ENCODE results near the gene ARHGAP42. TPM values are rescaled to one million over a fixed set of nuclear protein-coding genes. Genes with fewer than 3 reads are reported as not detected.

ARHGAP42 gene
- total RNA-seq, 1 experiment from 2014 or later: 39.1 TPM

DNA sequence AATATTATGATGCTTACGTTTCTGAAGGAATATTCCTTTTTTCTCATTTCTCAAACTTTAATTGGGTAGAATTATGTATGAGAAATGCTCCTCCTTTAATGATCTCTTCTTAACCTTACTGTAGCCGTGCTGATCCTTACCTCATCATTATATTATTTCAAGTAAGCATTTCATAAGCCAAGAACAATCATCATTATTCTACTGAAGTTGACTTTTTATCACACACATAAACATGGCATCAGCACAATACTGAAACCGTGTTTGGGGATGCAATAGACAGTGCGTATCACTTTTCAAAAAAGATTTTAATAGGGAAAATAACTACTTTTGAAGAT, 162.8 kb downstream of the ARHGAP42 start:
- Histone ChIP-seq H3K27me3 (ENCODE audit: insufficient read depth, low read length) (no peaks in the 10 kb centered on the region), H4K5ac (ENCODE audit: insufficient read length, low read depth, low read length) (no peak overlapping the region), H3K23ac (ENCODE audit: insufficient read length, low read depth, low read length) (no peak overlapping the region), H2BK120ac (ENCODE audit: low read depth, low read length, poor library complexity, severe bottlenecking) (no peak overlapping the region), H3K9ac (ENCODE audit: extremely low read depth, insufficient read length, low read length) (no peak overlapping the region), H3K14ac (ENCODE audit: insufficient read depth, low read length) (no peak overlapping the region), H3K9me3 (ENCODE audit: control insufficient read depth, low read depth, low read length) (no peaks in the 10 kb centered on the region), H3K79me1 (ENCODE audit: insufficient read depth, low read depth, low read length, poor library complexity, severe bottlenecking) (no peaks in the 10 kb centered on the region), H3K4me2 (ENCODE audit: insufficient read depth, insufficient read length, low read length) (no peak overlapping the region), H3K79me2 (ENCODE audit: insufficient read depth, low read length) (0 out of 2 replicates have a peak, but pooled peaks cover 2% of the 10 kb centered on the region), H2BK15ac (ENCODE audit: low read depth, low read length) (no peak overlapping the region), H2BK20ac (ENCODE audit: low read depth, low read length, poor library complexity, severe bottlenecking) (no peak overlapping the region), H4K8ac (replicated peaks; ENCODE audit: insufficient read length, low read depth, low read length) (no peak overlapping the region), H2BK12ac (ENCODE audit: insufficient read length, low read depth, low read length) (no peak overlapping the region), H2AFZ (ENCODE audit: low read length) (no peak overlapping the region), H3T11ph (ENCODE audit: low read length) (no peak overlapping the region), H4K20me1 (ENCODE audit: control insufficient read depth, insufficient read depth, insufficient read length) (no peaks in the 10 kb centered on the region), H3K18ac (ENCODE audit: insufficient read length, low read depth, low read length) (no peak overlapping the region), H3K27ac (ENCODE audit: insufficient read length, low read depth, low read length) (no peak overlapping the region), H4K91ac (ENCODE audit: insufficient read length, low read depth, low read length) (no peak overlapping the region), H3K4me1 (ENCODE audit: insufficient read depth, low read length) (no peaks in the 10 kb centered on the region; the same call in 1 of the 2 replicates), H3K23me2 (ENCODE audit: insufficient read length, low read depth, low read length, poor library complexity, severe bottlenecking) (no peaks in the 10 kb centered on the region), H3K56ac (ENCODE audit: insufficient read length, low read depth, low read length) (no peak overlapping the region), H2AK5ac (ENCODE audit: insufficient read length, low read length) (no peak overlapping the region), H3K4ac (ENCODE audit: low read depth, low read length) (no peak overlapping the region), H2BK5ac (ENCODE audit: insufficient read length, low read length) (no peak overlapping the region)
- TF ChIP-seq, protein P1, sequence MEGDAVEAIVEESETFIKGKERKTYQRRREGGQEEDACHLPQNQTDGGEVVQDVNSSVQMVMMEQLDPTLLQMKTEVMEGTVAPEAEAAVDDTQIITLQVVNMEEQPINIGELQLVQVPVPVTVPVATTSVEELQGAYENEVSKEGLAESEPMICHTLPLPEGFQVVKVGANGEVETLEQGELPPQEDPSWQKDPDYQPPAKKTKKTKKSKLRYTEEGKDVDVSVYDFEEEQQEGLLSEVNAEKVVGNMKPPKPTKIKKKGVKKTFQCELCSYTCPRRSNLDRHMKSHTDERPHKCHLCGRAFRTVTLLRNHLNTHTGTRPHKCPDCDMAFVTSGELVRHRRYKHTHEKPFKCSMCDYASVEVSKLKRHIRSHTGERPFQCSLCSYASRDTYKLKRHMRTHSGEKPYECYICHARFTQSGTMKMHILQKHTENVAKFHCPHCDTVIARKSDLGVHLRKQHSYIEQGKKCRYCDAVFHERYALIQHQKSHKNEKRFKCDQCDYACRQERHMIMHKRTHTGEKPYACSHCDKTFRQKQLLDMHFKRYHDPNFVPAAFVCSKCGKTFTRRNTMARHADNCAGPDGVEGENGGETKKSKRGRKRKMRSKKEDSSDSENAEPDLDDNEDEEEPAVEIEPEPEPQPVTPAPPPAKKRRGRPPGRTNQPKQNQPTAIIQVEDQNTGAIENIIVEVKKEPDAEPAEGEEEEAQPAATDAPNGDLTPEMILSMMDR (conservative IDR thresholded peaks at IDR 0.05): no peak
- peaks cover 12 to 14% of the 10 kb centered on the region in 2 experiments for H3K4me1 Mint-ChIP-seq
- no peak overlapping the region for H3K4me3 Mint-ChIP-seq
- no peak for DNase-seq
- H3K36me3 Mint-ChIP-seq (ENCODE audit: insufficient read depth in 1 of 3, low read depth in 3 of 3): peaks cover 0 to 5% (median 0%) of the 10 kb centered on the region in 3 experiments; a peak in 1 of 7 replicates
- no peaks in the 10 kb centered on the region for H3K9me3 Mint-ChIP-seq
- no CpG with 5 or more reads among the region's 4 CpGs for WGBS (ENCODE audit: extremely low coverage, insufficient read length, low lambda C conversion rate)
- H3K27me3 Mint-ChIP-seq (ENCODE audit: low read depth): no peaks in the 10 kb centered on the region
- peak overlapping the region in 1 of 3 experiments; percentile 1; a peak in 1 of 7 replicates for H3K27ac Mint-ChIP-seq

Measured in H9 (cell line).